COLO668 (cell line): Measurements from ENCODE around the gene GIMAP8.
"Not testable (repeated sequence)": the region's sequence is repeated elsewhere in the genome, so short reads cannot be mapped to it uniquely, and the experiment has no call there.

Experiments
- DNase-seq: peaks from one replicate; lab custom pipeline; 2025; ENCODE audit not compliant: unreplicated experiment; lab: John Stamatoyannopoulos, UW

Gene GIMAP8

DNA sequence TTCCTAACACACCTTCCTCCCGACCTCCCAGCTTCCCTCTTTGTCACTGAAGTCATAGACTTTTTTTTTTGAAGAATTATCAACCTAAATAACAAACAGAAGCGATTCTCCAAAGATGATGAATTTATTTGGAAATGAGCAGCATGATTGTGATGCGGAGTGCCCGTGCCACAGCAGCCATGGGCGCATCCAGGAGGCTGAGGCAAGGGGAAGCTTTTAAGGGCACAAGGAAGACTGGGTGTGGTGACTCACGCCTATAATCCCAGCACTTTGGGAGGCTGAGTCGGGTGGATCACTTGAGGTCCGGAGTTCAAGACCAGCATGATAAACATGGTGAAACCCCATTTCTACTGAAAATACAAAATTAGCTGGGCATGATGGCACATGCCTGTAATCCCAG is 16.2 kb upstream of the GIMAP8 start:
- no peak for DNase-seq

DNA sequence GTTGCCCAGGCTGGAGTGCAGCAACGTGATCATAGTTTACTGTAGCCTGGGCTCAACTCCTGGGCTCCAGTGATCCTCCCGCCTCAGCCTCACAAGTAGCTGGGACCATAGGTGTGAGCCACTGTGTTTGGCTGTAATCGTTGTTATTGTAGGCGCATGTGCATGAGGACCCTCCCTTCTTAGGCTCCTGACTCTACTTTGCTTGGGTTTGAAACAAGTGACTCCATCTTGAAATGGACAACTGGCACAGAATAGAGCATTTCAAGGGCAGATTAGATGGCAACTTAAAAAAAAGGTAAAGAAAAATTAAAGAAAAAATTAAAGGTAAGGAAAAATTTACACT is 15.4 kb upstream of the GIMAP8 start:
- no peak for DNase-seq

DNA sequence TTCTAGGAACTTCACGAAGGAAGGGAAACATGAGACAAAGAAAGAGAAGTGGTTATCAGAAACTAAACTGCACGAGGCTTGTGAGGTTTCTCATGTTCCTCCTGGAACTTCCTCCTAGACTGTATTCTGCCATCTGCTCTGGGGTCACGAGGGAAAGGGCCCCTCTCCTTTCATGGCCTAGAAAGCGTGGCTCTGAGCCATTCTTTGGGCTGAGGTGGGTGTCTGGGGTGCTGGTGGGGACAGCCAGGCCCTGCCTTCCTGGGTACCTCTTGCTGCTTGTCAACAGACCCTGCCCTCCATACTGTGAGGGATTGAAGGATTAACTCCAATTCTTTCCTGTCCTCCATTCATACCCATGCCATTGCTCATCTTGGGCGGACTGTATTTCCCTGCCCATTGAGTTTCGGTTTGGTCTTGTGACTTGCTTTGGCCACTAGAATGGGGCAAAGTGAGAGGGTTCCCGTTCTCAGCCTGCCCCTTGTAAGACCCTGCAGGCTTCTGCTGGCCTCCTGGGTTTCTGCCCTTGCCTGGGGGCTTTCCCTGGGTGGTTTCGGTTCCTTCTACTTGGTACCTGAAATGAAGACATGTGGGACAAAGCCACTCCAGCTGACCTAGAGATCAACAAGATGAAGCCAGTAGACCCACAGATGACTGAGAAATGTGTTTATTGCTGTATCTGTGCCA is 14.9 kb upstream of the GIMAP8 start:
- no peak for DNase-seq

DNA sequence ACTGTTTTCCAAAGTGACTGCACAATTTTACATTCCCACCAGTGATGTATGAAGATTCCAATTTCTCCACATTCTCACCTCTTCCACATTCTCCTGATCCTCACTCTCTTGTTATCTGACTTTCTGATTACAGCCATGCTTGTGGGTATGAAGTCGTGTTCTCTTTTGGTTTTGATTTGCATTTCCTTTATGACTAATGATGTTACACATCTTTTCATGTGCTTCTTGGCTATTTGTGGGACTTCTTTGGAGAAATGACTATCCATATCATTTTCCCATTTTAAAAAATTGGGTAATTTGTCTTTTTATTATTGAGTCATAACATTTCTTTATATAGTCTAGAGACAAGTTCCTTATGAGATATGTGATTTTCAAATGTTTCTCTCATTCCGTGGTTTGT is 10.5 kb upstream of the GIMAP8 start:
- no peak for DNase-seq

DNA sequence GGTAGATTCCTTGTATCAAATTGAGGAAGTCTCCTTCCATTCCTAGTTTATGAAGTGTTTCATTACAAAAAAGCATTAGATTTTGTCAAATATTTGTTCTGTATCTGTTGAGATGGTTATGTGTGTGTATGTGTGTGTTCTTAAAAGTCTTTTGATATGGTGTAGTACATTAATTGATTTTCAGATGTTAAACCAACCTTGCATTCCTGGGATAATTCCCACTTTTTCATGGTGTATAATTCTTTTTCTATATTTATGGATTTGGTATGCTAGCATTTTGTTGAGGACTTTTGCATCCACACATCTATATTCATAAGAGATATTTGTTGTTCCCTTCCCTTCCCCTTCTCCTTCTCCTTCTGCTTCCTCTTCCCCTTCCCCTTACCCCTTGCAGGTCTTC is 8.9 kb upstream of the GIMAP8 start:
- DNase-seq, result no peak

DNA sequence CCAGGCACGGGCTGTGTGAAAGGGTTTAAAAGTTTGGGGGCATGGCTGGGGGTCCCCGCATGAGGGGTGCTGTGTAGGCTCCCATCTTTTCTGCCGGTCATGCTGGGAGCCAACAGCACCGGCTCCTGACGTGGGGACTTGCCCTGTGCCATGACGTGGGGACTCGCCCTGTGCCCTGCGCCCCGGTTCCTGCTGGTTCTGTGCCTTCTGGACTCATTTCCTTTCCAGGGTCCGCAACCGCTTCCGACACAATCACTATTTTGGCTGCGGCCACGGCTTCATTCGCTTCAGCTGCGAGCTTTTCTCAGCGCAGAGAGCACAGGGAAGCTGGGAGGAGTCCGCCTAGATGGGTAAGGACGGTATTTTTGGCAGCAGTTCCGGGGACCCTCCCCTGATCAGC is 7.6 kb upstream of the GIMAP8 start:
- DNase-seq, result no peak

DNA sequence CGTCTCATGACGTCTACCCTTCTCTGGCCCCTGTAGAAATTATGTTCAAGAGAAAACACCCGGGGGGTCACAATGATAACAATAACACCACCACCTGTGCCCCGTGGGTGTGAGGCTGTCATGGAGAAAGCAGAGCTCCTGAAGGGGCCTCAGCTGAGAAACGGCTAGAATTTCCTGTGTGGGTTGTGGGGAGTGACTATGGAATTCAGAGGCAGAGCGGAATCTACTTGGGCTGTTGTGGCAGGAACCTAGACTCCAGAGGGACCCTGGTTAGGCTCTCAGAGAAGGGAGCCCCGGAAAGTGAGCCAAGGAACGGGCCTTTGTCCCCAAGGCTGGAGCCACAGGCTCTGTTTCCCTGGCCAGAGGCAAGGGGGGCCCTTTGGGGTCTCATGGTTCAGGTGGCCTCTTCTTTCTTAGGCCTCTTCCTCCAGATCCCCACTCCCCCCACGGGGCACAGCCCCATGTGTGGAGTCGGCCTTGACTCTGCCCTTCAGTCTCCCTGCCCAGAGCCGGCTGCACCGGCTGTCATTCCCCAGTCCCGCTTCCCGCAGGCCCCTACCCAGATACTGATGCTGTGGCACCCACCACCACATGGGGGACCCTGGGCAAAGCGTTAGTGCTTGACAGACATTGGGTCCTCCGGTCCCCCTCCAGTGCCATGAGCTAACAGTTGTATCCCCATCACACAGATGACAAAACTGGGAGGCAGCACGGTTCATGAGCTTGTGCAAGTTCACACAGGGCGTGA is 6.5 kb upstream of the GIMAP8 start:
- no peak for DNase-seq

DNA sequence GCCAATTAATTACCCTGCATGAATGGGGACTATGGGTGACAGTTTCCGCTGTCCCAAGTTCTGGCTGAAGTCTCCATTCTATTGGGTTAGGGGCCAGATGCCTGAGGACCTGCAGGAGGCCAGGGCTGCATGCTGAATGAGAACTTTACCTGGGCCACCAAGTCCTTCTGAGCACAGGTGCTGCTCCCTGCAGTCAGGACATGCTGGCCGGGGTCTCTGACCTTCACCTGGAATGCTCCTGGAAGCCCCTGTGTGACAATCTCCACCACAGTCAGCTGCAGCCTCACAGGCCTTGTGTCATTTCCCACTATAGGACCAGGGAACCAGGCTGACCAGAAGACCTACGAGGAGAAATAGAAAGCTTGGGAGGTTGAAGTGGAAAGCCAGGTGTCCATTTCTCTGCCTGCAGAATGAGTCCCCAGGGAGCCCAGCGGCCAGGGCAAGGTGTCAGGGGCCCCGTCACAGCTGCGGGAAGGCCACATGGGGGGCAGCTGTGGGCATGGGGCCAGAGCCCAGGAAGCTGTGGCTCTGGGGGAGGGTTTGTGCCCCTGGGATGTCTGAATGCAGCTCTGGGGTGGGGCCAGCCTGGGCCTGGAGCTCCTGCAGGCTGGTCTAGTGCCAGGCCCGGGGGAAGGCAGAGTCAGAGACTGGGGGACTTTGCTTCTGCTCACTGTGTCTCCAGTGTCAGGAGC is 5.6 kb upstream of the GIMAP8 start:
- DNase-seq, result peak; percentile 16

DNA sequence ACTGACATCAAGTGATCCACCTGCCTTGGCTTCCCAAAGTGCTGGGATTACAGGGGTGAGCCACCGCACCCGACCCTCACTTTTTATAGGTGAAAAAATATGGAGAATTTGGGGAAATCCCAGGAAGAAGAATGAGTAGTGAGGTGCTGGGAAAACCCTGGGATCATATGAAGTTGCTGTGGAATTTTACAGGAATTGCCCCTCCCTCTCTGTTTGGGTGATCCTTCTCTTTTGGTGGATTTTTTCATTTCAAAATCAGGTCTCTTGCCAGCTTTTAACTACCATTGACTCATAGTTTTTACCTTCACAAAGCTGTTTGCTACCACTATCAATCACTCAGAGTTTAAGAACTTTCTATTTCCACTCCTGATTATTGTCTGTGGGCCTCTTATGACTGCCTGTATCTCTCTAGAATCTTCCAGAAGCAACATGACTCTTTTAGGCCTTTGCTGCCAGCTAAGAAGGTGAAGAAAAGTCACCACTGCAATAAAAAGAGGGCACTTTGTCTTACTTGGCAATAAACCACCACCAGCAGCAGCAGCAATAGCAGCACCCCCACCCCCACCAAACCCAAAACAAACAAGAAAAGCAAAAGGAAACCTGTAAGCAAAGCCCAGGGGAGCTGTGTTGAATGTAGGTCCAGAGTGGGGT is 4.0 kb upstream of the GIMAP8 start:
- DNase-seq, result no peak

DNA sequence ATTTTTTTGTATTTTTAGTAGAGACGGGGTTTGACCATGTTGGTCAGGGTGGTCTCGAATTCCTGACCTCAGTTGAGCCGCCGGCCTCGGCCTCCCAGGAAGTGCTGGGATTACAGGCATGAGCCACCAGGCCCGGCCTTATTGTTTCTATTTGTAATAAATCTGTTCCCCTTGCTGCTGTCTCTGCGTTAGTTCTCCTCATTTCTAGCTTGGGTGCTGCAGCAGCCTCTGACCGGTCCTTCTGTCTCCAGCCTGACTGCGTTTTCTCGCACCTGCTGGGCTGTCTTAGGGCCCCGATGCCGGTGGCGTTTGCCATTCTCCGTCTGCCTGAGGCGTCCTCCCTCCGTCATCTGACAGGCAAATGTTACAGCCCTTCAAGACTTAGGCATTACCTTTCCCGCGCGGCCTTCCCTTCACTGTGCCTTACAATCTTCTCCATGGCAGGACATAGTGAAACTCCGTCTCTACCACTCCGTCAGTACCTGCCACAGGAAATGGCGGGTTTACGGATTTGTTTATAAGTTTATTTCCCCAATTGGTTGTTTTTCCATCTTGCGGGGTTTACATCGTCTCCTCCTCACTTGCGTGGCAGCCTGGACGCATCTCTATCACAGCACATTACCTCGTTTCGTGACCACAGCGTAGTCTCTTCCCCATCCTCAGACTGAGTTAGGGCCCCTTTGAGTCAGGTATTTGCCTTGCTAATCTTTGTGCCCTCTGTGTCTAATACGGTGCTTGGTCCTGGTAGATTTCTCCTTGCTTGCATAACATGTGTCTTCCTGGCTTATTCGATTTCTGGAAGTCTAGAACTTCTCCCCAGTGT is 2.3 kb upstream of the GIMAP8 start:
- no peak for DNase-seq

DNA sequence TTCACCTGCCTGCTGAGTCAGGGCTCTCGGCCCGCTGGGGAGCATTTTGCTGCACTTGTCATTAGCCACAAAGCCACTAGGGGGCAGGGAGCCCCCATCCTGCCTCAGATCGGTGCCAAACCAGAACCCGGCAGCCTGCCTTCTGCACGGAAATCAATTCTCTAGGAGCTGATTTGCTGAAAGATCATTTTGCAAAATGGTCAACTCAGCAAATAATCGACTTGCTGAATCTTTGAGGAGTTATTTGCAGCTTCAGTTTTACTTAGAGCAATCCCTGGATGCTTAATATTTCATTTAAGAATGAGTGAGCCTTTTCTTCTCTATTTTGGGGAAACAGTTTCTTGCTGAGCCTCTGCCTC is 1.7 kb upstream of the GIMAP8 start:
- DNase-seq, result peak; percentile 75

DNA sequence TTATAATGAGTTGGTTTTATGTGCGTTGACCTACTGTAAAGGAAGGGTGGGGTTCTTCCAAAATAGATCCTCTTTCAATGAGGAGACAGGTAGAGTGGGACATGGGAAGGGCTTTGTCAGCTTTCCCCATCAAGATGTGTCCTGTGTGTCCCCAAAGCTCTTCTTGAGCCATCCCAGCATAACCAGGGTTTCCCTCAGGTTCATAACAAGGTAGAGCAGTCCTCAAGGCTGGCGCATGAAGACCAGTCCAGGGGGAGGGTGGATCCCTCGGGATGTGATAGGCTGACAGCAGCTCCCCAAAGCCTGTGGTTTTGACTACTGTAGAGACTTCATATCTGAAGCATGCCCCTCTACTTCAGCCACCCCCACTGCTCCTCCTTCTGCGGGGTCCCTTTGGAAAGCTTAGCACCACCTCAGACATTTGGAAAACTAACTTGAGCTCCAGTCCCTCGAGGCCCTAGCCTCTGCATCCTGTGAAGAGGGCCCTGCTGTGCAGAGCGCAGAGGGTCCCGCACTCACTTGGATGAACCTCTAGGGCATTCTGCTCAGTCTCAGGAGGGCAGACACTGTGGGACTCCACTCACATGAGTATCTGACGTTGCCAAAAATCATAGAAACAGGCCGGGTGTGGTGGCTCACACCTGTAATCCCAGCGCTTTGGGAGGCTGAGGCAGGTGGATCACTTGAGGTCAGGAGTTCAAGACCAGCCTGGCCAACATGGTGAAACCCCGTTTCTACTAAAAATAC is 1.1 kb upstream of the GIMAP8 start:
- DNase-seq, result no peak

DNA sequence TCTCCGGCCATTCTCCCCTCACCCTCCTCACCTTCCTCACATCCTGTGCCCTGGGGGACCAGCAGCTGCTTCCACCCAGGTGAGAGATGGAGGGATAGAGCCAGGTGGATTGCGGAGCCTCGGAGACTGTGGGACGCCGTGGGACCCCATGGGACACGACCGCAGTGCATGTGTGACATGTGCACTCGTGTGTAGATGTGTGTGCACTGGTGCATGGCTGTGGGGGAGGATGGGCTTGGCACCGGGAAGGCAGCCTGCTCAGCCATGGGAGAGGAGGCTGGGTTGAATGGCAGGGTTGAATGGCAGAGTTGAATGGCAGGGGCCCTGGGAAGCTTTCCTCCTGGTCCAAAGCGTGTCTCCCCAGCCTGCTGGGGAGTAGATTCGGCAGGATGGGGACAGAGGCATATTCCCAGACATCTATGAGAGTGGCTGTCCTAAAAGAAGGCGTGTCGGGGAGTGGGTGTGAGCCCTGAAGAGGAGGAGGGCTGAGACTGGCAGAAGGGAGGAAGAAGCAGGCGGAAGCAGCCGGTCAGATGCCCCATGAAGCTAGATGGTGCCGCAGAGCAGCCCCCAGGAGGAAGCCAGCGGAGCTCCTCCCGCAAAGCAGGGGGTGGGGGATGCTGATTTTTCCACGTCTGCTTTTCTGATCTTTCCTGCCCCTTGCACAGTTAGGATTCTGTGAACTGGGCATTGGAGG is 815 bp downstream of the GIMAP8 start:
- no peak for DNase-seq

DNA sequence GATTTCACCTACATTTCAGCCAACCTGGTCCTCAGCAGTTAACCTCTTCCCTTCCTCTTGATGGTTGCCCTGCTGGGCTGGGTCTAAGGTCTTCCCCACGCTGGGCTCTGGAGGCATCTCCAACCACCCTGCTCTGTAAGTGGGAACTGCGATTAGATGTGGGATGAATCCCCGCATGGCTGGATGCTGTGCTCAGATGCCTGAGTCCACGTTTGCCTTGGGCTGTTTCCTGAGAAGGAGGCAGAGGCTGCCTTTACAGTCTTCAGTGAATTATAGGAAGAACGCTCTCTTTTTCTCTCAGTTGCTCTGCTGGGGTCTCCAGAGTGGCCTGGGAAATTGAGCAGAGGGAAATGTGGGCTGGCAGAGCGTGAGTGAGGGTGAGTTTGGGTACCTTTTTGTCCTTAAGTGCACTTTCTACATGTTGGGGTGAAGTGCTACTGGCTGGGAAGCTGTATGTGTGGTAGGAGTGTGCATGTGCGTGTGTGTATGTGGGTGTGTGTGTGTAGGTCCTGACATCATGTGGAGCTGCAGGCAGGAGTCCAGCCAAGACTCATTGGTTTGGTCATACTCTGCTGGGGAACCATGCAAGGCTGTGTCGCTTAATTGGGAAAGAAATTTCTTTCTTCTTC is 1.5 kb downstream of the GIMAP8 start:
- DNase-seq, result no peak

DNA sequence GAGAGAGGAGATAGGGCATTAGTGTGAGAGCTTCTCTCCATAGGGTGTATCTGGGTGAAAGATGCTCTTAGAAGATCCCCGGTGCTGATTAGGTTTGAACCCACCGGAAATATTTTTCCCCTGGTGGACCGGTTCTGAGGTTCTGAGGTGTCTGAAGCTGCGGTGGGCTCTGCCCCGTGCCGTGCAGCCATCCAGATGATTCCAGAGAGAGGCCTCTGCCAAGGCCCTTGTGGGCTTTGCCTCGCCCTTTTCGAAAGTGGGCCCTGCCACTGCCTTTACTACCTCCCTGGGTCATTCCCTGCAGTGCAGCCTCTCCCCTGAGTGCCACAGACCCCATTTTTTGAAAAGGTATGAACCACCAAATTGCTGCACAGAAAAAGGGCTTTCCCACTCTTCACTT is 2.8 kb downstream of the GIMAP8 start:
- no peak for DNase-seq

DNA sequence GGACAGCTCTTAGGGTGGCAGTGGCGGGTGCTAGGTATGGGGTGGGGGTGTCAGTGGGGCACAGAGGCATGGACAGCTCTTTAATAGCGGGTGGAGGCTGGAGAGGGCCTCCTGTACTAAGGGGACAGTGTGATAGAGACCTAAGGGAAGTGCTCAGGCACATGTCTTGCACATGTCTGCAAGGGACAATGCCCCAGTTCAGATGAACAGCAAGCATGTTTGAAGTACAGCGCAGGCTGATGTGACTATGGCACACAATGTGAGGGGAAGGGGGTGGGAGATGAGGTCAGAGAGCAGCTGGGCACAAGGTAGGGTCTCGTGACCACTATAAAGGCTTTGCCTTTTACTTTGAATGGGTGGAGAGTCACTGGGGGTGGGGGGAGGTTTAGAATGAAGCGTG is 3.5 kb downstream of the GIMAP8 start:
- no peak for DNase-seq

DNA sequence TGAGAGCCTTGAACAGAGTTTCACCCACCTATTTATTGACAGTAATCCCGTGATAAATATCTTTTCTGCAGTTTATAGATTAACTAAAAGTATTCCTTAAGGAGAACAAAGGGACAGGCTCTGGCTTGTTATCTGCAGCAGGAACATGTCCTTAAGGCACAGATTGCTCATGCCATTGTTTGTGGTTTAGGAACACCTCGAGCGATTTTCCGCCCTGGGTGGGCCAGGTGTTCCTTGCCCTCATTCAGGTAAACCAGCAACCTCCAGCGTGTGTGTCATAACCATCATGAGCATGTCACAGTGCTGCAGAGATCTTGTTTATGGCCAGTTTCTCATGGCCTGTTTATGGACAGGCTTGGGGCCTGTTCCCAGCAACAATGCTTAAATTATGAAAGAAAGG is 6.6 kb downstream of the GIMAP8 start:
- not testable (repeated sequence) for DNase-seq

DNA sequence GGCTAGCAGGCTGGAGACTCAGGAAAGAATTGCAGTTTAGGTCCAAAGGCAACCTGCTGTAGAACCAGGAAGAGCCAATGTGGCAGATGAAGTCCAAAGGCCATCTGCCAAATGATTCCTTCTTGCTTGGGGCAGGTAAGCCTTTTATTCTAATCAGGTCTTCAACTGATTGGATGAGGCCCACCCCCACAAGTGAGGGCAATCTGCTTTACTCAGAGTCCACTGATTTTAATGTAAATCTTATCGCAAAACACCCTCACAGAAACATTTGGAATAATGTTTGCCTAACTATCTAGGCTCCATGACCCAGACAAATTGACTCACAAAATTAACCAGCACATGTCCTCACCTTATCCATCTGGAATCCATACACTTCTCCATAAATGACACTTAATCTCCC is 7.8 kb downstream of the GIMAP8 start:
- no peak for DNase-seq

DNA sequence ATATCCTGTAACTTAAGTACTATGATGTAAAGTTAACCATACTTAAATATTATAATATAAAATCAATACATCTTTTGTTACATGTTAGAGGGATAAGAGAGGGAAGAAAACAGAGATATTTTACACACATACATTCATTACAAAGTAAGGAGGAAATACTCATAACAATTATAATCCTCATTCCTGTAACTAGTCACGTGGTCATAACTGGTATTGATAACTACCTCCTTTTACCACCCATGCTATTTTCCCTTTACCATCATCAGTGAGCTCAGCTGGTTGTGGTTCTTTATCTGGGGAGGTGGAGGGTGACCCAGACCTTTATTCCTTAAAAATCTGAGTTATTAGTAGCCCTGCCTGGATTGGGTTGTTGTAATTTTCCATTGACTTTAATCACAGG is 8.3 kb downstream of the GIMAP8 start:
- DNase-seq, result no peak
